Testis (tissue), 3 donors: ENCODE results near the gene TBC1D4. TPM values are rescaled to one million over a fixed set of nuclear protein-coding genes. Genes with fewer than 3 reads are reported as not detected.
"Not testable (repeated sequence)": the region's sequence is repeated elsewhere in the genome, so short reads cannot be mapped to it uniquely, and the experiment has no call there.

ENCODE experiments used
- DNase-seq: peaks from one replicate; pipeline ENCODE4 v3.0.0-alpha.2; 2019
- H3K27ac ChIP-seq, 2 donors: fragments of 200-600 bp; sonication (generic); one replicate each; pipeline ENCODE4 v1.5.1; 2019
- H3K27me3 ChIP-seq: fragments of 200-600 bp; sonication (generic); one replicate; pipeline ENCODE4 v1.5.1; 2019
- H3K36me3 ChIP-seq: fragments of 200-600 bp; sonication (generic); one replicate; pipeline ENCODE4 v1.5.1; 2017; ENCODE audit warnings: low read depth; ENCODE audit errors: missing control alignments
- H3K4me1 ChIP-seq: fragments of 200-600 bp; sonication (generic); one replicate; pipeline ENCODE4 v1.5.1; 2019
- H3K4me3 ChIP-seq, 2 donors: fragments of 200-600 bp; sonication (generic); one replicate each; pipeline ENCODE4 v1.5.1; 2017 to 2019
- H3K9me3 ChIP-seq: fragments of 200-600 bp; sonication (generic); one replicate; pipeline ENCODE4 v1.5.1; 2017
- POLR2A ChIP-seq: fragments of 450-650 bp; IDR thresholded peaks from one replicate; pipeline ENCODE4 v1.6.1; 2017; ENCODE audit warnings: antibody characterized with exemption, mild to moderate bottlenecking, moderate library complexity
- WGBS, 2 donors: methylation state at CpG; one replicate each; pipeline ENCODE4 v1.1.5; 2018; 5-methylcytosine and 5-hydroxymethylcytosine counted together
- intact Hi-C: fragments of 100-400 bp; cut with DNase I; formaldehyde crosslinking; loops from one replicate; pipeline ENCODE4 v1.15.1; 2023; ENCODE audit warnings: low total_unique reads
- polyA plus RNA-seq: library from polyadenylated mRNA; stranded (reverse); fragments of 350-450 nt; fragmentation: Illumina TruSeq; extraction: RNeasy Lipid Tissue Mini Kit (QIAGEN cat#74804); gene quantifications from one replicate; pipeline ENCODE4 v1.2.3, GENCODE V29; 2014; ENCODE audit warnings: low read depth, low replicate concordance; ENCODE audit not compliant: insufficient read depth
- total RNA-seq, 2 donors: library from RNA; depleted of rRNA; stranded (reverse); fragments of >200 nt; gene quantifications; one replicate each; pipeline ENCODE4 v1.2.3, GENCODE V29; 2016
- TF ChIP-seq, protein P1 (sequence below), 3 experiments: fragments of 450-650 bp in 2 of 3; fragments of 200-600 bp in 1 of 3; sonication (generic) in 1 of 3; IDR thresholded peaks; one replicate each; pipeline ENCODE4 v1.5.1; 2016 to 2019; ENCODE audit warnings: antibody characterized with exemption in 3 of 3, mild to moderate bottlenecking in 2 of 3, moderate library complexity in 1 of 3

TBC1D4 gene
- total and polyA plus RNA-seq, 3 donors from 2014 or later, result 12.7 to 23.5 (median 20.4) TPM

- TF ChIP-seq, protein P1, sequence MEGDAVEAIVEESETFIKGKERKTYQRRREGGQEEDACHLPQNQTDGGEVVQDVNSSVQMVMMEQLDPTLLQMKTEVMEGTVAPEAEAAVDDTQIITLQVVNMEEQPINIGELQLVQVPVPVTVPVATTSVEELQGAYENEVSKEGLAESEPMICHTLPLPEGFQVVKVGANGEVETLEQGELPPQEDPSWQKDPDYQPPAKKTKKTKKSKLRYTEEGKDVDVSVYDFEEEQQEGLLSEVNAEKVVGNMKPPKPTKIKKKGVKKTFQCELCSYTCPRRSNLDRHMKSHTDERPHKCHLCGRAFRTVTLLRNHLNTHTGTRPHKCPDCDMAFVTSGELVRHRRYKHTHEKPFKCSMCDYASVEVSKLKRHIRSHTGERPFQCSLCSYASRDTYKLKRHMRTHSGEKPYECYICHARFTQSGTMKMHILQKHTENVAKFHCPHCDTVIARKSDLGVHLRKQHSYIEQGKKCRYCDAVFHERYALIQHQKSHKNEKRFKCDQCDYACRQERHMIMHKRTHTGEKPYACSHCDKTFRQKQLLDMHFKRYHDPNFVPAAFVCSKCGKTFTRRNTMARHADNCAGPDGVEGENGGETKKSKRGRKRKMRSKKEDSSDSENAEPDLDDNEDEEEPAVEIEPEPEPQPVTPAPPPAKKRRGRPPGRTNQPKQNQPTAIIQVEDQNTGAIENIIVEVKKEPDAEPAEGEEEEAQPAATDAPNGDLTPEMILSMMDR (IDR thresholded peaks at IDR 0.05), result no peak
- TF ChIP-seq POLR2A, result no peak
- WGBS, 2 donors, result 96 to 100% methylated on average over 1 of the region's 1 CpG
- Histone ChIP-seq H3K27ac (no peak overlapping the region), H3K9me3 (no peaks in the 10 kb centered on the region), H3K27me3 (no peaks in the 10 kb centered on the region), H3K4me1 (no peaks in the 10 kb centered on the region), H3K36me3 (no peaks in the 10 kb centered on the region), H3K4me3 (no peak overlapping the region)
- intact Hi-C loops, result no loop called here
- DNase-seq, result no peak
Measured at GRCh38 chr13:75271846-75272245, 210.1 kb downstream of the TBC1D4 start.

DNA sequence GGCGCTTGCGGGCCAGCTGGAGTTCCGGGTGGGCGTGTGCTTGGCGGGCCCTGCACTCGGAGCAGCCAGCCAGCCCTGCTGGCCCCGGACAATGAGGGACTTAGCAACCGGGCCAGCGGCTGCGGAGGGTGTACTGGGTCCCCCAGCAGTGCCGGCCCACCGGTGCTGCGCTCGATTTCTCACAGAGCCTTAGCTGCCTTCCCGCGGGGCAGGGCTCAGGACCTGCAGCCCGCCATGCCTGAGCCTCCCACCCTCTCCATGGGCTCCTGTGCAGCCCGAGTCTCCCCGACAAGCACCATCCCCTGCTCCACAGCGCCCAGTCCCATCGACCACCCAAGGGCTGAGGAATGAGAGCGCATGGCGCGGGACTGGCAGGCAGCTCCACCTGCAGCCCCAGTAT is 213.5 kb downstream of the TBC1D4 start:
- H3K27me3 ChIP-seq, H3K27ac ChIP-seq, intact Hi-C loops, H3K4me1 ChIP-seq, DNase-seq, H3K36me3 ChIP-seq, H3K9me3 ChIP-seq: not testable (repeated sequence)
- H3K4me3 ChIP-seq, result peak overlapping the region; percentile 4 to 43
- 78% methylated on average over 19 of the region's 24 CpGs; no CpG with 5 or more reads in 1 of the 2 donors for WGBS, 2 donors

DNA sequence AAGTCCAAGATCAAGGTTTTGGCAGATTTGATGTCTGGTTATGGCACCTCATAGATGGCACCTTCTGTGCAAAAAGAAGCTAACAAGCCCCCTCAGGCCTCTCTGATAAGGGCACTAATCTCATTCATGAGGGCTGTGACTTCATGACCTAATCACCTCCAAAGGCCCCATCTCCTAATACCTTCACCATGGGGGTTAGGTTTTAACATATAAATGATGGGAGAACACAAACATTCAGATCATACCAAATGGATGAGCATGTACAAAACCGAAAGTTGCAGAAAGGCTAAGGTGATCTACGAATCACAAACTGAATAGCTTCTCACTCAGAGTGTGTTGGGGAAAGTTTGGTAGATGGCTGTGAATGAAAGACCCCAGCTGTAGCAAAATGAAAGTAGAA is 217.4 kb downstream of the TBC1D4 start:
- Histone ChIP-seq H3K4me3 (no peak overlapping the region), H3K27ac (no peak overlapping the region), H3K9me3 (no peaks in the 10 kb centered on the region), H3K4me1 (no peaks in the 10 kb centered on the region), H3K27me3 (no peaks in the 10 kb centered on the region), H3K36me3 (no peaks in the 10 kb centered on the region)
- intact Hi-C loops, result no loop called here
- DNase-seq, result no peak
- WGBS, 2 donors, result 89 to 93% methylated on average over 2 of the region's 2 CpGs
- TF ChIP-seq, protein P1 (IDR thresholded peaks at IDR 0.05), result no peak
- TF ChIP-seq POLR2A, result no peak

DNA sequence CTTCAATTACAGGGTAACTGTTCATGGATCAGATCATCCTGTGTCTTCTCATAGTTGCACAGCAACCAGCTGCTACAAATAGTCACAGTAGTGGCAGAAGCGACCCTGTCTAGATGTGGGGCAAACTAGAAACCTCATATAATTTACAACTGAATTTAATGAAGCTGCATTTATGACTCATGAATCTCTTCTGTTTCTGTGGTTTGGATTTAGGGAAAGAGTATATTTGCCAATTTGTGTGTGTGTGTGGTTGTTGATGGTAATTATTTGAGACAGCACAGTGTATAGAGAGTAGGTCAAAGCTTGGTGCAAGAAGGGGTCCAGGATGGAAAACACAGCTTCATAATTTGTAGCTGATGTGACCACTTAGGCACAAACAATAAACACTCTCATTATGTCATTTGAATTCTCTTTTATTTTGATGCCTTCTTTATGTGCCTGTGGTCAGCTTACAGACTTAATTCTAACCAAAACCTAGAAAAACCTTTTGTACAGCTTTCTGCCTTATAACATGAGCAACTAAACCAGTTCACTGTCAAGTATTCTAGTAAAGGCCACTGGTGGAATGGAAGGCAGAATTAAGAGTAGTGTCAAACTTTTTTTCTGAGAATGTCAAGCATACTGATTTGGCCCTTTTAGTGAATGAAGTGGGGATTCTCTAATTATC is 218.1 kb downstream of the TBC1D4 start:
- WGBS, 2 donors, result 85 to 89% methylated on average over 1 of the region's 1 CpG
- no peak overlapping the region for H3K4me3 ChIP-seq
- TF ChIP-seq, protein P1 (IDR thresholded peaks at IDR 0.05), result no peak
- TF ChIP-seq POLR2A, result no peak
- H3K4me1 ChIP-seq, result no peaks in the 10 kb centered on the region
- intact Hi-C loops, result no loop called here
- DNase-seq, result no peak
- no peaks in the 10 kb centered on the region for H3K9me3 ChIP-seq
- H3K27ac ChIP-seq, result no peak overlapping the region
- no peaks in the 10 kb centered on the region for H3K27me3 ChIP-seq
- no peaks in the 10 kb centered on the region for H3K36me3 ChIP-seq

GRCh38 chr13:75258159-75258782 is 223.7 kb downstream of the TBC1D4 start:
- intact Hi-C loops, result no loop called here
- no peak overlapping the region for H3K4me3 ChIP-seq
- WGBS, 2 donors, result 71 to 83% methylated on average over 3 of the region's 3 CpGs

More at GRCh38 chr13:75258159-75258782, 223.7 kb downstream of the TBC1D4 start:
- Histone ChIP-seq H3K27me3 (no peaks in the 10 kb centered on the region), H3K27ac (no peak overlapping the region), H3K9me3 (no peaks in the 10 kb centered on the region), H3K36me3 (no peaks in the 10 kb centered on the region), H3K4me1 (no peaks in the 10 kb centered on the region)
- no peak for DNase-seq
- TF ChIP-seq POLR2A, result no peak
- TF ChIP-seq, protein P1 (IDR thresholded peaks at IDR 0.05), result peak; percentile 27 to 57 (median 44)
